Omental fat pad (tissue), 4 donors: ENCODE results near the gene MYO3A. TPM values are rescaled to one million over a fixed set of nuclear protein-coding genes. Genes with fewer than 3 reads are reported as not detected.

Experiments
- ATAC-seq: fragments of 150-250 bp; one replicate; pipeline ENCODE4 v1.9.1; 2016; ENCODE audit warnings: mild to moderate bottlenecking, moderate library complexity; ENCODE audit not compliant: low FRiP score
- DNase-seq: peaks from one replicate; pipeline ENCODE4 v3.0.0-alpha.2; 2019; ENCODE audit warnings: low spot score
- CTCF ChIP-seq, 3 donors: fragments of 450-650 bp; IDR thresholded peaks; one replicate each; pipeline ENCODE4 v1.5.1; 2016 to 2017; ENCODE audit warnings: antibody characterized with exemption in 3 of 3, mild to moderate bottlenecking in 3 of 3, moderate library complexity in 2 of 3
- total RNA-seq, 4 donors: library from RNA; depleted of rRNA; stranded (reverse); fragments of >200 nt; gene quantifications; one replicate each; pipeline ENCODE4 v1.1.0, GENCODE V29; 2016

Gene MYO3A
- total RNA-seq, 4 donors from 2014 or later, result 0.32 to 1.6 (median 0.50) TPM; not detected in 1

DNA sequence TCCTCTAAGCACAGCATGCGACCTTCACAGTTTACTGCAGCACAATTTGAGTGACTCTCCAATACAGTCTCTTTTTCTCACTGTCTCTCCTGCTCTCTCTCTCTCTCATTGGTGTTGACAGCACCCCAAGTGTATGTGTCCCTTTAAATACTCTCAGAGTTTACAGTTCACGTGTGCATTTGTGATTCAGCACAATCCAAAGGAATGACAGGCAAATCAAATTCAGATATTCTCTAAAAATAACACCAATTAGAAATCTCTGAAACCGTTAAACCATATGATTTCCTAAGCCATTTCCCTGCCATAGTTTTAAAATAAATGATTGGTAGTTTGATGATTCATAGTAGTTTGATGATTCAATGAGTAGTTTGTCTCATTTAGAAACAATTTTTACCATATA, 178.5 kb downstream of the MYO3A start:
- no peak for TF ChIP-seq CTCF (IDR thresholded peaks at IDR 0.05)
- ATAC-seq, result no peak
- DNase-seq, result no peak

DNA sequence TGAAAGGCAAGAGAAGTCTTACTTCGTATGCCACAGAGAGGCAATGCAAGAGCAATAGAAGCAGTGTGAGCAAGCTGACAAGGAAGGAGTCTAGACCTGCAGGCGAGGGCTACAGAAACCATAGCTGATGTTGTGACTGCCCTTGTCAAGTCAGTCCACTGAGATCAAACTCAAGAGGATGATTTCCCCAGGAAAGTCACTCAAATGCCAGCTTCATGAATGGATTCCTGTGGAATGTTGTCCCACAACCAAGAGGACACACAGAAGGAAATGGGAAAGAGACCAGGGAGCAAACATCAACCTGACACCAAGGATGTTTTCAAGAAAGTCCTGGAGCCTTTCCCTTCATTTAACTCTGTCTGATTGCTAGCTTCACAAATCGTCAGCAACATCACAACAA, 204.6 kb downstream of the MYO3A start:
- TF ChIP-seq CTCF (IDR thresholded peaks at IDR 0.05), result no peak
- no peak for ATAC-seq
- DNase-seq, result no peak

GRCh38 chr10:26156019-26156418, 222.0 kb downstream of the MYO3A start:
- no peak for ATAC-seq
- no peak for DNase-seq
- no peak for TF ChIP-seq CTCF (IDR thresholded peaks at IDR 0.05)

- DNase-seq (no peak), ATAC-seq (no peak)
- TF ChIP-seq CTCF (IDR thresholded peaks at IDR 0.05), result no peak
Measured at GRCh38 chr10:26157734-26158133, 223.7 kb downstream of the MYO3A start.

GRCh38 chr10:26169466-26169865, 235.4 kb downstream of the MYO3A start:
- ATAC-seq, result no peak
- TF ChIP-seq CTCF (IDR thresholded peaks at IDR 0.05), result no peak
- no peak for DNase-seq

DNA sequence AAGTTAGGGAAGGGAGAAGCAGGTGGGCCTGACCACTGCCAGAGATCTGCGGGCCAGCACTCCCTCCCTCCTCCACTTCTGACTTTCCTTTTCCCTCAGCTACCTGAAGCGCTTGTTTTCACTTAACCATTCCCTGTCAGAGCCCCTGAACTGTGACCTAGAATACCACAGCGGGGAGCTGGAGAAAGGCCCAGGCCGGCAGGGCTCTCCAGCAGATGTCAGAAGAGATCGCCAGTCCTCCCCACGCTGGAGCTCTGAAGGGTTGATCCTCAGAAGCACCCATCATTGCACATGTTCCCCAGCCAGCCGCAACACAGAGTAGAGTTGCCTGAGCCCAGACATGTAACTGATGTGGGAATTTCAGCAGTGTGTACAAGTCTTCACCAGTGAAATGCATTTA, 238.1 kb downstream of the MYO3A start:
- DNase-seq (no peak), ATAC-seq (no peak)
- no peak for TF ChIP-seq CTCF (IDR thresholded peaks at IDR 0.05)

DNA sequence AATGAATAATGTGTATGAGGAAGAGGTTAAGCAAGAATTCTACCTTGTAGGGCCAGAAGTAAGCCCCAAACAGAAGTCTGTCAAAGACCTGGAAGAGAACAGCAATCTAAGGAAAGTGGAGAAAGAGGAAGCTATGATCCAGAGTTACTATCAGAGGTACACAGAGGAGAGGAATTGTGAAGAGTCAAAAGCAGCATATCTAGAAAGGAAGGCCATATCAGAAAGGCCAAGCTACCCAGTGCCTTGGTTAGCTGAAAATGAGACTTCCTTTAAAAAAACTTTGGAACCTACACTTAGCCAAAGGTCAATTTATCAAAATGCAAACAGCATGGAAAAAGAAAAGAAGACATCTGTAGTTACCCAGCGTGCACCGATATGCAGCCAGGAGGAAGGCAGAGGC, 239.8 kb downstream of the MYO3A start:
- TF ChIP-seq CTCF (IDR thresholded peaks at IDR 0.05), result no peak

More for the DNA sequence above, 239.8 kb downstream of the MYO3A start:
- DNase-seq (no peak), ATAC-seq (no peak)
